Sigmoid colon (tissue), 7 donors: Measurements from ENCODE around the gene DLG1. TPM values are rescaled to one million over a fixed set of nuclear protein-coding genes. Genes with fewer than 3 reads are reported as not detected.
"Not testable (repeated sequence)": the region's sequence is repeated elsewhere in the genome, so short reads cannot be mapped to it uniquely, and the experiment has no call there.

ENCODE experiments used
- DNase-seq: peaks from one replicate; pipeline ENCODE4 v3.0.0-alpha.2; 2019
- H3K27ac ChIP-seq, 4 donors: fragments of 200-600 bp; sonication (generic); one replicate each; pipeline ENCODE4 v1.5.1; 2016 to 2019; ENCODE audit warnings: mild to moderate bottlenecking in 1 of 4
- H3K27me3 ChIP-seq, 3 donors: fragments of 200-600 bp; sonication (generic); one replicate each; pipeline ENCODE4 v1.5.1; 2019; ENCODE audit warnings: mild to moderate bottlenecking in 1 of 3
- H3K36me3 ChIP-seq, 4 donors: fragments of 200-600 bp; sonication (generic); one replicate each; pipeline ENCODE4 v1.5.1; 2016 to 2019
- H3K4me1 ChIP-seq, 4 donors: fragments of 200-600 bp; sonication (generic); one replicate each; pipeline ENCODE4 v1.5.1; 2017 to 2019
- H3K4me3 ChIP-seq, 4 donors: fragments of 200-600 bp; sonication (generic); one replicate each; pipeline ENCODE4 v1.5.1; 2017 to 2019; ENCODE audit warnings: mild to moderate bottlenecking in 2 of 4, moderate library complexity in 1 of 4
- H3K9me3 ChIP-seq, 4 donors: fragments of 200-600 bp in 3 of 4; sonication (generic) in 3 of 4; one replicate each; pipeline versions ENCODE4 v1.5.1 to v1.6.1; 2013 to 2019
- EP300 ChIP-seq, 4 donors: sonication (generic); formaldehyde crosslinking; IDR thresholded peaks; one replicate each; pipeline ENCODE4 v1.6.1; 2017; ENCODE audit warnings: antibody characterized with exemption in 4 of 4
- POLR2A ChIP-seq, 2 donors: fragments of 450-650 bp; IDR thresholded peaks; one replicate each; pipeline ENCODE4 v1.6.1; 2016; ENCODE audit warnings: antibody characterized with exemption in 2 of 2, mild to moderate bottlenecking in 2 of 2, moderate library complexity in 2 of 2
- POLR2AphosphoS5 ChIP-seq, 4 donors: sonication (generic); formaldehyde crosslinking; IDR thresholded peaks; one replicate each; pipeline ENCODE4 v1.6.1; 2017; ENCODE audit warnings: antibody characterized with exemption in 4 of 4
- WGBS, 2 donors: extraction: QIAGEN DNeasy Blood & Tissue Kit; methylation state at CpG; one replicate each; pipeline ENCODE4 v1.1.7; 2013; 5-methylcytosine and 5-hydroxymethylcytosine counted together
- intact Hi-C: fragments of 100-400 bp; cut with DNase I; formaldehyde crosslinking; loops from one replicate; pipeline ENCODE4 v1.15.1; 2023
- polyA plus RNA-seq, 3 donors: library from polyadenylated mRNA; stranded (reverse); fragments of 200-250 nt; gene quantifications; one replicate each; pipeline ENCODE4 v1.2.3, GENCODE V29; 2013
- total RNA-seq, 4 donors: library from RNA; depleted of rRNA; stranded (reverse); fragments of >200 nt; gene quantifications; one replicate each; pipeline ENCODE4 v1.1.0, GENCODE V29; 2016
- TF ChIP-seq, protein P1 (sequence below), 4 experiments: fragments of 450-650 bp in 3 of 4; fragments of 200-600 bp in 1 of 4; IDR thresholded peaks; one replicate each; pipeline ENCODE4 v1.5.1; 2016 to 2019; ENCODE audit warnings: antibody characterized with exemption in 4 of 4, mild to moderate bottlenecking in 3 of 4, moderate library complexity in 2 of 4
- donor health status: healthy with polysubstance abuse.
- donor health status: Bipolar disorder and iron deficiency.
- donor health status: healthy.

The DLG1 gene
- total and polyA plus RNA-seq, 7 donors, result 30.6 to 83.7 (median 64.3) TPM

DNA sequence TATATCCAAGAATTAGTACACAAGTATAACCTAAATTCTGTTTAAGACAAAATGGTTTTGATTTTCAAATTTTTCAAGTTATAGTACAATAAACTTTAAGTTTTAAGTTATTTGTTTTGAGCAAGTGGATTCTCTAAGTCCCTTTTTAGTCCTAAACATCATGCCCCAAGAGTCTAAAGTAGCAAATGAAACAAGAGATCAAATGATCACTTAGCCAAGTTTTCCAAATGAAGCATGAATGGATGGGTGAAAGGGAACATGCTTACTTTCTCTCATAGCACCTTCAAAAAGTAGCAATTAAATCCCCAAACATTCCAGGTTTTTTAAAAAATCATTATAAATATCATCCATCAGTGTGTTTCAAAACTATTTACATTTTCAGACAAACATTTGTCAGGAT is 19.5 kb downstream of the DLG1 start:
- Histone ChIP-seq H3K4me1 (no peaks in the 10 kb centered on the region), H3K9me3 (no peaks in the 10 kb centered on the region), H3K4me3 (no peak overlapping the region), H3K27ac (no peak overlapping the region), H3K27me3 (no peaks in the 10 kb centered on the region), H3K36me3 (peaks cover 0 to 36% (median 5%) of the 10 kb centered on the region in 4 donors)
- no peak for TF ChIP-seq EP300 (IDR thresholded peaks at IDR 0.05)
- no peak for TF ChIP-seq POLR2A (IDR thresholded peaks at IDR 0.05)
- TF ChIP-seq, protein P1, sequence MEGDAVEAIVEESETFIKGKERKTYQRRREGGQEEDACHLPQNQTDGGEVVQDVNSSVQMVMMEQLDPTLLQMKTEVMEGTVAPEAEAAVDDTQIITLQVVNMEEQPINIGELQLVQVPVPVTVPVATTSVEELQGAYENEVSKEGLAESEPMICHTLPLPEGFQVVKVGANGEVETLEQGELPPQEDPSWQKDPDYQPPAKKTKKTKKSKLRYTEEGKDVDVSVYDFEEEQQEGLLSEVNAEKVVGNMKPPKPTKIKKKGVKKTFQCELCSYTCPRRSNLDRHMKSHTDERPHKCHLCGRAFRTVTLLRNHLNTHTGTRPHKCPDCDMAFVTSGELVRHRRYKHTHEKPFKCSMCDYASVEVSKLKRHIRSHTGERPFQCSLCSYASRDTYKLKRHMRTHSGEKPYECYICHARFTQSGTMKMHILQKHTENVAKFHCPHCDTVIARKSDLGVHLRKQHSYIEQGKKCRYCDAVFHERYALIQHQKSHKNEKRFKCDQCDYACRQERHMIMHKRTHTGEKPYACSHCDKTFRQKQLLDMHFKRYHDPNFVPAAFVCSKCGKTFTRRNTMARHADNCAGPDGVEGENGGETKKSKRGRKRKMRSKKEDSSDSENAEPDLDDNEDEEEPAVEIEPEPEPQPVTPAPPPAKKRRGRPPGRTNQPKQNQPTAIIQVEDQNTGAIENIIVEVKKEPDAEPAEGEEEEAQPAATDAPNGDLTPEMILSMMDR (IDR thresholded peaks at IDR 0.05), result no peak
- no peak for TF ChIP-seq POLR2AphosphoS5 (IDR thresholded peaks at IDR 0.05)
- intact Hi-C loops, result no loop called here
- DNase-seq, result no peak

DNA sequence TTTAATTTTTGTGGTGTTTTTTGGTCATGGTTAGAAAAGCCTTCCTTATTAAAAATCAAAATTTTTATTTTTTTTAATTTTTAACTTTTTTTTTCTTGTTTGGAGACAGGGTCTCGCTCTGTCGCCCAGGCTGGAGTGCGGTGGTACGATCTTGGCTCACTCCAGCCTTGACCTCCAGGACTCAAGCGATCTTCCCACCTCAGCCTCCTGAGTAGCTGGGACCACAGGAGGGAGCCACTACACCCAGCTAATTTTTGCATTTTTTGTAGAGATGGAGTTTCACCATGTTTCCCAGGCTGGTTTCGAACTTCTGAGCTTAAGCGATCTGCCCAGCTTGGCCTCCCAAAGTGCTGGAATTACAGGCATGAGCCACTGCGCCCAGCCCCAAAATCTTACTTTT is 21.6 kb downstream of the DLG1 start:
- intact Hi-C loops, result not testable (repeated sequence)

DNA sequence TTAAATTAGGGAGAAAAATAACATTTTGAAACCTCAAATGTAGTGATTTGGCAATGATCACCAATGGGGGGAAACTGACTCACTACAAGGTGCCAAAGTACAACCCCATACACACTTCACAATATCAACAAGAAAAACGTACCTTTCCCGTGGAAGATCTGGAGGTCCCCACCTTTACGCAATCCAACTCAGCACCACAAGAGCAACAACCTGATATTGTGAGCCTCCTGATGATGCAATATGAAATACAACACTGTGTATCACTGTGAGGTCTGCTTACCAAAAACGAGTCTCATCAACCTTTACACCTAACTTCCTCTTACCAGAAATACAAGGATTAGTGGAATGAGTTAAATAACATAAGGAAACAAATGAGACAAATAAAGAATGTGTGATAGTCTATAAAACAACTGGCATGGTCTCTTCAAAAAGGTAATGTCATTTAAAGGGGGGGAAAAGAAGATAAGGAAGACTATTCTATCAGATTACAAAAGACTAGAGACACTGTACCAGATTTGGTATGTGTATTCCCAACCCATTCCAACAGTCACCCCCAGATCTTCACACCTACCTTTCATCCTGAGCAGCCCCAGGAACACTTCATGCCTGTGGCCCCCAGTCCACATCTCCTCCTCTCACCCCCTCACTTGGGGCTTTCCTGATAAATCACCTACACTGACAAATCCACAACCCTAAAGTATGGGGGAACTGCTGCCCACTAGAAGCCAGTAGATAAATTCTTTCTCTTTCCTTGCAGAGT is 27.7 kb downstream of the DLG1 start:
- no peak for DNase-seq
- Histone ChIP-seq H3K36me3 (peaks cover 0 to 6% (median 1%) of the 10 kb centered on the region in 4 donors), H3K27me3 (no peaks in the 10 kb centered on the region), H3K4me1 (peaks cover 0 to 18% (median 3%) of the 10 kb centered on the region in 4 donors), H3K4me3 (no peak overlapping the region), H3K27ac (no peak overlapping the region), H3K9me3 (no peaks in the 10 kb centered on the region)
- TF ChIP-seq, protein P1 (IDR thresholded peaks at IDR 0.05), result no peak
- TF ChIP-seq POLR2AphosphoS5 (IDR thresholded peaks at IDR 0.05) (no peak), EP300 (IDR thresholded peaks at IDR 0.05) (no peak), POLR2A (IDR thresholded peaks at IDR 0.05) (no peak)
- 59 to 81% methylated on average over 4 of the region's 4 CpGs for WGBS, 2 donors
- intact Hi-C loops, result no loop called here

More for the DNA sequence above, 21.6 kb downstream of the DLG1 start:
- H3K4me3 ChIP-seq, H3K27me3 ChIP-seq, DNase-seq, H3K4me1 ChIP-seq, H3K27ac ChIP-seq, H3K9me3 ChIP-seq: not testable (repeated sequence)
- WGBS, 2 donors, result 96 to 99% methylated on average over 8 of the region's 8 CpGs
- H3K36me3 ChIP-seq, result peaks cover 0 to 19% (median 3%) of the 10 kb centered on the region in 4 donors

DNA sequence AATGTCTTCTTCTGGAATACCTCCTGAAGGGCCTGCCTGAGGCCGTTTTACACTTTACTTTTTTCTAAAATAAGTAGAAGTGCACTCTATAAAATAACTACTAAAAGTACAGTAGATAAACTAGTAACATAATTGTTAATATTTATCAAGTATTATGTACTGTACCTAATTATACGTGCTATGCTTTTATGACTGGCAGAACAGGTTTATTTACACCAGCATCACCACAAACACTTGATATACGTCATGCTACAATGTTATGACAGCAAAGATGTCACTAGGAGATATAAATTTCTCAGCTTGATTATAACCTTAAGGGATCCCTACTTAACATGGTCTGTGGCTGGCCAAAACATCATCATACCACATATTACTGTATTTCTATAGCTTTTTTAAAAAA is 29.4 kb downstream of the DLG1 start:
- H3K27me3 ChIP-seq, result no peaks in the 10 kb centered on the region
- no peaks in the 10 kb centered on the region for H3K9me3 ChIP-seq
- H3K4me3 ChIP-seq, result no peak overlapping the region
- WGBS, 2 donors, result 35 to 74% methylated on average over 3 of the region's 3 CpGs
- TF ChIP-seq, protein P1 (IDR thresholded peaks at IDR 0.05), result no peak
- TF ChIP-seq POLR2A (IDR thresholded peaks at IDR 0.05) (no peak), POLR2AphosphoS5 (IDR thresholded peaks at IDR 0.05) (no peak), EP300 (IDR thresholded peaks at IDR 0.05) (no peak)
- peaks cover 0 to 6% (median 0%) of the 10 kb centered on the region in 4 donors for H3K36me3 ChIP-seq
- DNase-seq, result no peak
- peaks cover 0 to 18% (median 3%) of the 10 kb centered on the region in 4 donors for H3K4me1 ChIP-seq
- H3K27ac ChIP-seq, result no peak overlapping the region
- intact Hi-C loops, result no loop called here

DNA sequence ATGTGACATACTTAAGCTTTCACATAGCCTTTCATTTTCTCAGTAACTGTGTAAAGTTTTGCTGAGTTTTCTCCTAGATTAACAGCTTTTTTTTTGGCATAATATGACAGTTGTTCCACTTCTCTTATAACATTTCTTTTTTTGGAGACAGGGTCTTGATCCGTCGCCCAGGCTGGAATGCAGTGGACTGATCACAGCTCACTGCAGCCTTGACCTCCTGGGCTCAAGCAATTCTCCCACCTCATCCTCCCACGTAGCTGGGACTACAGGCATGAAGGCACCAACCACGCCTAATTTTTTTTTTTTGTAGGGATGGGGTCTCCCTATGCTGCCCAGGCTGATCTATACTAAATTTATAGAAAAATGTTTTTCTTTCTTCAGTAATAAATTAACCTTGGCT is 30.1 kb downstream of the DLG1 start:
- TF ChIP-seq, protein P1 (IDR thresholded peaks at IDR 0.05), result no peak
- TF ChIP-seq EP300 (IDR thresholded peaks at IDR 0.05), result no peak
- TF ChIP-seq POLR2AphosphoS5 (IDR thresholded peaks at IDR 0.05), result no peak
- no peak for TF ChIP-seq POLR2A (IDR thresholded peaks at IDR 0.05)

More for the DNA sequence above, 30.1 kb downstream of the DLG1 start:
- no peak for DNase-seq
- peaks cover 0 to 6% (median 1%) of the 10 kb centered on the region in 4 donors for H3K36me3 ChIP-seq
- intact Hi-C loops, result no loop called here
- H3K4me1 ChIP-seq, result peaks cover 0 to 18% (median 3%) of the 10 kb centered on the region in 4 donors
- WGBS, 2 donors, result 78 to 80% methylated on average over 4 of the region's 4 CpGs
- no peaks in the 10 kb centered on the region for H3K9me3 ChIP-seq
- H3K27ac ChIP-seq, result no peak overlapping the region
- H3K4me3 ChIP-seq, result no peak overlapping the region
- H3K27me3 ChIP-seq, result no peaks in the 10 kb centered on the region
